HFFc6 (cell line): ENCODE results near the gene NSD1. TPM values are rescaled to one million over a fixed set of nuclear protein-coding genes. Genes with fewer than 3 reads are reported as not detected.

Experiments
- DNase-seq: peaks from one replicate; pipeline ENCODE4 v3.0.0-alpha.2; 2018
- H3K27ac Mint-ChIP-seq: 2 replicates; pipeline ENCODE4 v1.8.0; 2020; ENCODE audit warnings: mild to moderate bottlenecking, mixed read lengths
- H3K27me3 Mint-ChIP-seq: 2 replicates; pipeline ENCODE4 v1.8.0; 2021; ENCODE audit warnings: mild to moderate bottlenecking, moderate library complexity, mixed read lengths; ENCODE audit not compliant: insufficient read depth
- H3K36me3 Mint-ChIP-seq: 2 replicates; pipeline ENCODE4 v1.8.0; 2021; ENCODE audit warnings: low read depth, mixed read lengths
- H3K4me1 Mint-ChIP-seq: 2 replicates; pipeline ENCODE4 v1.8.0; 2020; ENCODE audit warnings: low read depth, mixed read lengths
- H3K4me3 Mint-ChIP-seq: 2 replicates; pipeline ENCODE4 v1.8.0; 2020; ENCODE audit warnings: mild to moderate bottlenecking, moderate library complexity, mixed read lengths
- H3K9me3 Mint-ChIP-seq: 2 replicates; pipeline ENCODE4 v1.8.0; 2020; ENCODE audit warnings: mild to moderate bottlenecking, mixed read lengths
- total RNA-seq, 6 experiments: library from RNA; stranded (reverse); fragmentation: NEBNext Ultra II Directional; extraction: Animal tissue kit (Norgen Biotek cat#: 25700); gene quantifications; 2 replicates in 1 of 6; 3 replicates in 5 of 6; pipeline ENCODE4 v1.2.3, GENCODE V29; 2021
- TF ChIP-seq, protein P1 (sequence below): fragments of 200-600 bp; sonication (generic); IDR thresholded peaks from 2 replicates; pipeline ENCODE4 v1.5.0; 2021; ENCODE audit warnings: antibody characterized with exemption, mild to moderate bottlenecking

NSD1 gene
- total RNA-seq, 6 experiments from 2014 or later, result 42.6 to 56.4 (median 48.4) TPM

- DNase-seq, result no peak
- peaks cover 35% of the 10 kb centered on the region for H3K4me1 Mint-ChIP-seq
- peak overlapping the region; percentile 90 for H3K4me3 Mint-ChIP-seq
- H3K27me3 Mint-ChIP-seq, result peaks cover 12% of the 10 kb centered on the region
- no peaks in the 10 kb centered on the region for H3K9me3 Mint-ChIP-seq
- H3K27ac Mint-ChIP-seq, result peak overlapping the region; percentile 59; the same call in 1 of the 2 replicates
- TF ChIP-seq, protein P1, sequence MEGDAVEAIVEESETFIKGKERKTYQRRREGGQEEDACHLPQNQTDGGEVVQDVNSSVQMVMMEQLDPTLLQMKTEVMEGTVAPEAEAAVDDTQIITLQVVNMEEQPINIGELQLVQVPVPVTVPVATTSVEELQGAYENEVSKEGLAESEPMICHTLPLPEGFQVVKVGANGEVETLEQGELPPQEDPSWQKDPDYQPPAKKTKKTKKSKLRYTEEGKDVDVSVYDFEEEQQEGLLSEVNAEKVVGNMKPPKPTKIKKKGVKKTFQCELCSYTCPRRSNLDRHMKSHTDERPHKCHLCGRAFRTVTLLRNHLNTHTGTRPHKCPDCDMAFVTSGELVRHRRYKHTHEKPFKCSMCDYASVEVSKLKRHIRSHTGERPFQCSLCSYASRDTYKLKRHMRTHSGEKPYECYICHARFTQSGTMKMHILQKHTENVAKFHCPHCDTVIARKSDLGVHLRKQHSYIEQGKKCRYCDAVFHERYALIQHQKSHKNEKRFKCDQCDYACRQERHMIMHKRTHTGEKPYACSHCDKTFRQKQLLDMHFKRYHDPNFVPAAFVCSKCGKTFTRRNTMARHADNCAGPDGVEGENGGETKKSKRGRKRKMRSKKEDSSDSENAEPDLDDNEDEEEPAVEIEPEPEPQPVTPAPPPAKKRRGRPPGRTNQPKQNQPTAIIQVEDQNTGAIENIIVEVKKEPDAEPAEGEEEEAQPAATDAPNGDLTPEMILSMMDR, result no peak
- peaks cover 17% of the 10 kb centered on the region for H3K36me3 Mint-ChIP-seq
These were observed 177.3 kb downstream of the NSD1 start for GRCh38 chr5:177310757-177311391.

DNA sequence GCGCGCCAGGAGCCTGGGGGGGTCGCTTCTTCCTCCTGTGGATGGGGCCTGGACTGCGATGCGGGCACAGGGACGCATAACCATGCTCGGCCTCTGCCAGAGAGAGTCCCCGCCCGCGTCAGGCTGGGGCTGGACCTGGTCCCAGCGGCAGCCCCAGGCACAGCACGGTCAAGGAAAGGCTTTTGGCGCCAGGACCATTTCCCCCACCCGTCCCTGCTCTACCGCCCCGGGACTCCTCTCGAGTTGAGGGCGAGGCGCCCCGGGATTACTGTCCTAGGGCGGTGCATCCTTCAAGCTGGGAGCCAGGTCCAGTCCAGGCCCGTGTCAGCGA is 177.8 kb downstream of the NSD1 start:
- TF ChIP-seq, protein P1, result no peak
- H3K27ac Mint-ChIP-seq, result peak overlapping the region; percentile 85; the same call in 1 of the 2 replicates
- H3K9me3 Mint-ChIP-seq, result no peaks in the 10 kb centered on the region
- peak overlapping the region; percentile 90 for H3K4me3 Mint-ChIP-seq
- H3K36me3 Mint-ChIP-seq, result peaks cover 13% of the 10 kb centered on the region
- no peak for DNase-seq
- peaks cover 30% of the 10 kb centered on the region for H3K4me1 Mint-ChIP-seq
- H3K27me3 Mint-ChIP-seq, result peaks cover 8% of the 10 kb centered on the region; the same call in 1 of the 2 replicates

GRCh38 chr5:177311723-177312648 is 178.4 kb downstream of the NSD1 start, which contains the start of gene MXD3:
TSS of gene MXD3 (minus strand) at chr5:177311898. CDS start at chr5:177311830, 68 bp downstream.
- Mint-ChIP-seq H3K36me3 (peaks cover 8% of the 10 kb centered on the region), H3K27ac (peak within 1 kb of the TSS; percentile 85), H3K27me3 (peaks cover 8% of the 10 kb centered on the region; the same call in 1 of the 2 replicates), H3K4me1 (peaks cover 30% of the 10 kb centered on the region), H3K4me3 (peak within 1 kb of the TSS; percentile 90), H3K9me3 (no peaks in the 10 kb centered on the region)
- TF ChIP-seq, protein P1, result no peak
- peak; percentile 95 for DNase-seq

DNA sequence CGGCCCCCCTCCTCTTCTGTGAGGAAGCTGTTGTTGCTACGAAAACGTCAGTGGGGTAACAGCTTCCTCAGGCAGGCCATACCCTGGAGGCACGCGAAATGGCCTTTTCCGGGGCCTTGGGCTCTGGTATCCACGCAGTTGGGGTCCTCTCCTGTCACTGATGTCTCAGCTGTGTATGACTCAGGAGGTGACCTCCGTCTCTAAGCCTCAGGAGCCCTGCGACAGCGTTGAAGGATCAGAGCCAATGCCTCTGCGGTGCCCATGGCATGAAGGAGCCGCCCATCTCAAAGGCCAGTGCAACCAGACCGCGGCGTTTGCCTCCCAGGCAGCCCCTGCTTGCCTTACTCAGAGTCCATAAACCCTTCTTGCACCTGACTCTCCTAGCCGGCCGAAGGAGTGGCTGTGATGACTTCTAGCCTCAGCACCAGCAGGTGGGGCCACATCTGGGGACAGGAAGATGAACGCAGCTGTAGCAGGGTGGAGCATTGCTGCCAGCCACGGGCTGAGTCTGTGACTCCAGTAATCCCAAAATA is 179.1 kb downstream of the NSD1 start:
- peaks cover 30% of the 10 kb centered on the region for H3K4me1 Mint-ChIP-seq
- peak; percentile 37 for DNase-seq
- TF ChIP-seq, protein P1, result peak; percentile 16; the same call in 1 of the 2 replicates

GRCh38 chr5:177313561-177314259 is 180.1 kb downstream of the NSD1 start:
- no peak for DNase-seq
- TF ChIP-seq, protein P1, result no peak
- peaks cover 35% of the 10 kb centered on the region for H3K4me1 Mint-ChIP-seq
- H3K4me3 Mint-ChIP-seq, result no peak overlapping the region
- H3K27ac Mint-ChIP-seq, result no peak overlapping the region; the same call in 1 of the 2 replicates
- no peaks in the 10 kb centered on the region for H3K9me3 Mint-ChIP-seq
- peaks cover 8% of the 10 kb centered on the region; the same call in 1 of the 2 replicates for H3K27me3 Mint-ChIP-seq
- peaks cover 5% of the 10 kb centered on the region; the same call in 1 of the 2 replicates for H3K36me3 Mint-ChIP-seq

More for the DNA sequence above, 179.1 kb downstream of the NSD1 start:
- peaks cover 8% of the 10 kb centered on the region; the same call in 1 of the 2 replicates for H3K27me3 Mint-ChIP-seq
- H3K9me3 Mint-ChIP-seq, result no peaks in the 10 kb centered on the region
- peaks cover 7% of the 10 kb centered on the region; the same call in 1 of the 2 replicates for H3K36me3 Mint-ChIP-seq
- peak overlapping the region; percentile 78 for H3K27ac Mint-ChIP-seq
- peak overlapping the region; percentile 76 for H3K4me3 Mint-ChIP-seq
